Measurements from ENCODE around the gene IRS2. TPM values are rescaled to one million over a fixed set of nuclear protein-coding genes. Genes with fewer than 3 reads are reported as not detected.

IRS2 gene
- total RNA-seq = 9.6 and 13.5 TPM in 2 replicates

DNA sequence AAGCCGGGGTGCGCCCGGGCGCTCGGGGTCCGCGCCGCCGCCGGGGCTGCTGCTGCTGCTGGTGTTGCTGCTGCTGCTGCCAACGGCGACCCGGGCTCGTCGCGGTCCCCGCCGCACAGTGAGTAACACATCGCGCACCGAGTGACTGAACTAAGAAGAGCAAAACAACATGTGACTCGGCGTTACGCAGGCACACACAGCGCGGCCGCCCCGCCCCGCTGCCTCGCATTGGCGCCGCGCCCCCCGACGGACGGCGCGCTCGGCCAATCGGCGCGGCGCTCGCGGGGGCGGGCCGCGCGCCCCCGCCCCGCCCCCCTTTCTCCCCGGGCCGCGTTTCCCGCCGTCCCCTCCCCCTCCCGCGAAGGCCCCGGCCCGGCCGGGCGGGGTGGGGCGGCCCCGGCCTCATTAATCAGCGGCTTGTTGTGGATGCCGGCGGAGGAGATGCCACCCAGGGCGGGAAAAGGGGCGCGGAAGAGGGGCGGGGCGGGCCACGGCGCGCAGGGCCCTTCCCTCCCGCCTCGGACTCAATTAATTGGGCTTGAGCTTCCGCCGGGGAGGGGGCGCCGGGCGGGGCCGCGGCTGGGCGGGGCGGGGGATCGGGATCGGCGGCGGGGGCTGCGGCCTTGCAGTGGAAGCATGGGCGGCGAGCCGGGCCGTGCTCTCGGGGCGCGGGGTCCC lies at the start of gene IRS2:
TSS of gene IRS2 (minus strand) at position 127 of the 678 bp plus-strand sequence. CDS start 530 bp downstream, outside the sequence.

Measured in airway epithelial cell (primary cell).